DMS79 (cell line): ENCODE data around the gene SRSF3.
"Not testable (repeated sequence)": the region's sequence is repeated elsewhere in the genome, so short reads cannot be mapped to it uniquely, and the experiment has no call there.

Experiments
- DNase-seq: peaks from one replicate; lab custom pipeline; 2025; lab: John Stamatoyannopoulos, UW

Gene SRSF3

GRCh38 chr6:36594029-36594815 is at the start of gene SRSF3:
Gene SRSF3 (plus strand): TSS chr6:36594362. CDS start chr6:36596763, 2,401 bp downstream.
- peak; percentile 97 for DNase-seq

GRCh38 chr6:36545767-36546307 is 48.3 kb upstream of the SRSF3 start:
- no peak for DNase-seq

- no peak for DNase-seq
These were observed 47.7 kb upstream of the SRSF3 start for GRCh38 chr6:36546308-36546919.

GRCh38 chr6:36546920-36547645 is 47.1 kb upstream of the SRSF3 start, which contains the start of gene STK38:
Gene STK38 (minus strand): TSS chr6:36547479. CDS start chr6:36540202, 7,277 bp downstream.
- peak; percentile 67 for DNase-seq

- DNase-seq, result no peak
These were observed 46.3 kb upstream of the SRSF3 start for GRCh38 chr6:36547646-36548400.

- no peak for DNase-seq
These were observed 45.8 kb upstream of the SRSF3 start for GRCh38 chr6:36548401-36548743.

- DNase-seq, result no peak
These were observed 43.6 kb upstream of the SRSF3 start for GRCh38 chr6:36550473-36551000.

- no peak for DNase-seq
These were observed 38.4 kb upstream of the SRSF3 start for GRCh38 chr6:36555750-36556252.

GRCh38 chr6:36556281-36556680 is 37.9 kb upstream of the SRSF3 start:
- DNase-seq, result no peak

GRCh38 chr6:36559011-36559793 is 35.0 kb upstream of the SRSF3 start:
- DNase-seq, result no peak

- no peak for DNase-seq
These were observed 33.3 kb upstream of the SRSF3 start for GRCh38 chr6:36560822-36561221.

- DNase-seq, result no peak
These were observed 30.8 kb upstream of the SRSF3 start for GRCh38 chr6:36563237-36563927.

- no peak for DNase-seq
These were observed 30.3 kb upstream of the SRSF3 start for GRCh38 chr6:36563928-36564284.

GRCh38 chr6:36566418-36566905 is 27.7 kb upstream of the SRSF3 start:
- DNase-seq, result no peak

GRCh38 chr6:36570264-36570663 is 23.9 kb upstream of the SRSF3 start:
- DNase-seq, result no peak

- no peak for DNase-seq
These were observed 22.8 kb upstream of the SRSF3 start for GRCh38 chr6:36571122-36572043.

- not testable (repeated sequence) for DNase-seq
These were observed 21.5 kb upstream of the SRSF3 start for GRCh38 chr6:36572353-36573311.

- no peak for DNase-seq
These were observed 19.5 kb upstream of the SRSF3 start for GRCh38 chr6:36574679-36575078.
